ENCODE data around the gene FAM24A.

- TF ChIP-seq CTCF (IDR thresholded peaks at IDR 0.05) (no peak), EZH2 (IDR thresholded peaks at IDR 0.05; ENCODE audit: borderline replicate concordance, insufficient read depth, low read depth, low read length, poor library complexity, severe bottlenecking) (no peak)
Observed at GRCh38 chr10:122875843-122876466, 34.5 kb upstream of the FAM24A start.

All from B cell (primary cell).